Neural progenitor cell (in vitro differentiated cells): Measurements from ENCODE around the gene CNTN5. TPM values are rescaled to one million over a fixed set of nuclear protein-coding genes. Genes with fewer than 3 reads are reported as not detected.

Experiments
- DNase-seq: peaks from one replicate; pipeline ENCODE4 v3.0.0-alpha.2; 2016; ENCODE audit warnings: low spot score
- H2AFZ ChIP-seq: fragments of 200-600 bp; sonication (generic); replicated peaks from 2 replicates; pipeline ENCODE4 v1.6.1; 2016; ENCODE audit warnings: antibody characterized with exemption
- H3F3A ChIP-seq: fragments of 200-600 bp; sonication (generic); 2 replicates; pipeline ENCODE4 v1.6.1; 2016; ENCODE audit warnings: antibody characterized with exemption, low read depth
- H3K27ac ChIP-seq: fragments of 200-600 bp; sonication (generic); 2 replicates; pipeline ENCODE4 v1.5.1; 2016; ENCODE audit warnings: mild to moderate bottlenecking
- H3K27me3 ChIP-seq: fragments of 200-600 bp; sonication (generic); 2 replicates; pipeline ENCODE4 v1.6.1; 2016; ENCODE audit warnings: mild to moderate bottlenecking, moderate library complexity
- H3K36me3 ChIP-seq: fragments of 200-600 bp; sonication (generic); 2 replicates; pipeline ENCODE4 v1.5.1; 2016
- H3K4me1 ChIP-seq: fragments of 200-600 bp; sonication (generic); 2 replicates; pipeline ENCODE4 v1.6.1; 2016; ENCODE audit warnings: mixed run types
- H3K4me2 ChIP-seq: fragments of 200-600 bp; sonication (generic); 2 replicates; pipeline ENCODE4 v1.6.1; 2016
- H3K4me3 ChIP-seq: fragments of 200-600 bp; sonication (generic); 2 replicates; pipeline ENCODE4 v1.5.1; 2016
- H3K79me2 ChIP-seq: fragments of 200-600 bp; sonication (generic); 2 replicates; pipeline ENCODE4 v1.6.1; 2016; ENCODE audit warnings: low read depth
- H3K9ac ChIP-seq: fragments of 200-600 bp; sonication (generic); 2 replicates; pipeline ENCODE4 v1.6.1; 2016
- H3K9me3 ChIP-seq: fragments of 200-600 bp; sonication (generic); 2 replicates; pipeline ENCODE4 v1.5.1; 2016; ENCODE audit warnings: low read depth
- H4K20me1 ChIP-seq: fragments of 200-600 bp; sonication (generic); 2 replicates; pipeline ENCODE4 v1.6.1; 2016; ENCODE audit warnings: low read depth
- H3K27ac Mint-ChIP-seq: 3 replicates; pipeline ENCODE4 v1.8.0; 2021; ENCODE audit warnings: mixed read lengths
- H3K27me3 Mint-ChIP-seq: 2 replicates; pipeline ENCODE4 v1.8.0; 2022; ENCODE audit warnings: low read depth, mild to moderate bottlenecking, inconsistent platforms, moderate library complexity, mixed read lengths; ENCODE audit not compliant: insufficient read depth
- H3K36me3 Mint-ChIP-seq: 3 replicates; pipeline ENCODE4 v1.8.0; 2021; ENCODE audit warnings: mixed read lengths
- H3K4me1 Mint-ChIP-seq: 3 replicates; pipeline ENCODE4 v1.8.0; 2021; ENCODE audit warnings: mixed read lengths
- H3K4me3 Mint-ChIP-seq: 3 replicates; pipeline ENCODE4 v1.8.0; 2021; ENCODE audit warnings: mild to moderate bottlenecking, moderate library complexity, mixed read lengths
- H3K9me3 Mint-ChIP-seq: 3 replicates; pipeline ENCODE4 v1.8.0; 2020; ENCODE audit warnings: mixed read lengths
- CTCF ChIP-seq: fragments of 200-600 bp; sonication (generic); IDR thresholded peaks from 2 replicates; pipeline ENCODE4 v1.5.1; 2017; ENCODE audit warnings: antibody characterized with exemption, mild to moderate bottlenecking
- EZH2 ChIP-seq: fragments of 200-600 bp; sonication (generic); IDR thresholded peaks from 2 replicates; pipeline ENCODE4 v1.6.1; 2017; ENCODE audit warnings: antibody characterized with exemption, mild to moderate bottlenecking, moderate library complexity
- EZH2phosphoT487 ChIP-seq: fragments of 200-600 bp; sonication (generic); IDR thresholded peaks from 2 replicates; pipeline ENCODE4 v1.6.1; 2017; ENCODE audit warnings: antibody characterized with exemption
- total RNA-seq: library from RNA; depleted of rRNA; stranded (reverse); fragments of >200 nt; gene quantifications from 2 replicates; pipeline ENCODE4 v1.2.3, GENCODE V29; 2015; ENCODE audit warnings: low replicate concordance

CNTN5 gene
- total RNA-seq, 1 donor from 2014 or later, result 0.19 TPM

GRCh38 chr11:99522467-99523173 is 501.9 kb downstream of the CNTN5 start:
- H3K27ac ChIP-seq, result no peak overlapping the region
- H3K4me1 ChIP-seq, result peaks cover 4% of the 10 kb centered on the region
- H3K9ac ChIP-seq, result no peak overlapping the region
- H3K36me3 ChIP-seq, result no peaks in the 10 kb centered on the region
- no peak for TF ChIP-seq EZH2phosphoT487
- TF ChIP-seq CTCF, result no peak
- no peak for TF ChIP-seq EZH2
- H3K79me2 ChIP-seq, result no peaks in the 10 kb centered on the region
- H3K9me3 ChIP-seq, result no peaks in the 10 kb centered on the region
- H2AFZ ChIP-seq, result no peak overlapping the region
- no peak for DNase-seq
- Mint-ChIP-seq H3K27ac (no peak overlapping the region), H3K4me3 (no peak overlapping the region), H3K9me3 (no peaks in the 10 kb centered on the region), H3K27me3 (no peaks in the 10 kb centered on the region), H3K36me3 (no peaks in the 10 kb centered on the region), H3K4me1 (no peaks in the 10 kb centered on the region)
- H3K4me2 ChIP-seq, result no peak overlapping the region
- no peaks in the 10 kb centered on the region for H3K27me3 ChIP-seq
- no peak overlapping the region for H3K4me3 ChIP-seq
- H3F3A ChIP-seq, result no peaks in the 10 kb centered on the region
- H4K20me1 ChIP-seq, result no peaks in the 10 kb centered on the region

GRCh38 chr11:99531468-99531867 is 510.7 kb downstream of the CNTN5 start:
- Histone ChIP-seq H3K79me2 (no peaks in the 10 kb centered on the region), H3K36me3 (no peaks in the 10 kb centered on the region), H2AFZ (no peak overlapping the region), H3K9ac (no peak overlapping the region), H3K27me3 (no peaks in the 10 kb centered on the region), H3K4me3 (no peak overlapping the region), H3K9me3 (no peaks in the 10 kb centered on the region), H3F3A (no peaks in the 10 kb centered on the region), H3K27ac (no peak overlapping the region), H3K4me2 (no peak overlapping the region), H3K4me1 (peaks cover 4% of the 10 kb centered on the region), H4K20me1 (no peaks in the 10 kb centered on the region)
- no peaks in the 10 kb centered on the region for H3K27me3 Mint-ChIP-seq
- H3K27ac Mint-ChIP-seq, result no peak overlapping the region
- H3K4me3 Mint-ChIP-seq, result no peak overlapping the region
- no peak for TF ChIP-seq CTCF
- no peak for TF ChIP-seq EZH2phosphoT487
- no peak for TF ChIP-seq EZH2
- no peaks in the 10 kb centered on the region for H3K9me3 Mint-ChIP-seq
- DNase-seq, result no peak
- H3K36me3 Mint-ChIP-seq, result no peaks in the 10 kb centered on the region
- no peaks in the 10 kb centered on the region for H3K4me1 Mint-ChIP-seq

- H3K4me3 Mint-ChIP-seq, result no peak overlapping the region
- H3K4me1 ChIP-seq, result no peaks in the 10 kb centered on the region
- H3K27ac ChIP-seq, result no peak overlapping the region
- no peaks in the 10 kb centered on the region for H3F3A ChIP-seq
- no peaks in the 10 kb centered on the region for H3K27me3 ChIP-seq
- H3K79me2 ChIP-seq, result no peaks in the 10 kb centered on the region
- H3K36me3 Mint-ChIP-seq, result no peaks in the 10 kb centered on the region
- no peaks in the 10 kb centered on the region for H3K36me3 ChIP-seq
- no peak overlapping the region for H3K4me2 ChIP-seq
- no peaks in the 10 kb centered on the region for H3K27me3 Mint-ChIP-seq
- H3K9me3 ChIP-seq, result no peaks in the 10 kb centered on the region
- H3K27ac Mint-ChIP-seq, result no peak overlapping the region
- no peak overlapping the region for H3K9ac ChIP-seq
- H4K20me1 ChIP-seq, result no peaks in the 10 kb centered on the region
- no peak for DNase-seq
- TF ChIP-seq CTCF (no peak), EZH2 (no peak), EZH2phosphoT487 (no peak)
- no peaks in the 10 kb centered on the region for H3K4me1 Mint-ChIP-seq
- no peak overlapping the region for H3K4me3 ChIP-seq
- no peak overlapping the region for H2AFZ ChIP-seq
- no peaks in the 10 kb centered on the region for H3K9me3 Mint-ChIP-seq
These were observed 514.1 kb downstream of the CNTN5 start for GRCh38 chr11:99534812-99535211.
